Measurements from ENCODE around the gene RNF150.

GRCh38 chr4:140932501-140933045 is 200.7 kb downstream of the RNF150 start:
- TF ChIP-seq FOXA1 (IDR thresholded peaks at IDR 0.05) (no peak), CTCF (IDR thresholded peaks at IDR 0.05; ENCODE audit: low read depth, low read length, missing input control) (no peak), SP1 (IDR thresholded peaks at IDR 0.05) (no peak), ATF3 (IDR thresholded peaks at IDR 0.05) (no peak), GABPA (IDR thresholded peaks at IDR 0.05 in 1 of 2, conservative IDR thresholded peaks at IDR 0.05 in 1 of 2) (no peak), TAF1 (conservative IDR thresholded peaks at IDR 0.05) (no peak), JUND (IDR thresholded peaks at IDR 0.05) (no peak)
